ENCODE data around the gene CD34.

The CD34 gene

DNA sequence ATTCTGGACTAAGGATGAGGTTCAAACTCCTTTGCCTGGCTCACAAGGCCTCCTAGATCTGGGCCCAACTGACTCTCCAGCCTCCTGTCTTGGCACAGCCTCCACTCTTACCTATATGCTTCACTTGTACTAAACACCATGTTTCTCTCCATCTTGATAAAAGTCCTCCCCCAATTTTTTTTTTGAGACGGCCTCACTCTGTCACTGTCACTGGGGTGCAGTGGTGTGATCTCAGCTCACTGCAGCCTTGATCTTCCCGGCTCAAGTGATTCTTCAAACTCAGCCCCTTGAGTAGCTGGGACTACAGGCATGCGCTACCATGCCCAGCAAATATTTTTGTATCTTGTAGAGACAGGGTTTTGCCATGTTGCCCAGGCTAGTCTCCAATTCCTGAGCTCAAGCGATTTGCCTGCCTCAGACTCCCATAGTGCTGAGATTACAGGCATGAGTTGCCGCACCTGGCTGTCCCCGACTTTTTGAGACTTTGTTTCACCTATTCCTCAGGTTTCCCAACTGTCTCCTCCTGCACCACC is 39.7 kb downstream of the CD34 start:
- no peak for DNase-seq

- DNase-seq: no peak
These were observed 40.5 kb downstream of the CD34 start for GRCh38 chr1:207870306-207871031.

DNA sequence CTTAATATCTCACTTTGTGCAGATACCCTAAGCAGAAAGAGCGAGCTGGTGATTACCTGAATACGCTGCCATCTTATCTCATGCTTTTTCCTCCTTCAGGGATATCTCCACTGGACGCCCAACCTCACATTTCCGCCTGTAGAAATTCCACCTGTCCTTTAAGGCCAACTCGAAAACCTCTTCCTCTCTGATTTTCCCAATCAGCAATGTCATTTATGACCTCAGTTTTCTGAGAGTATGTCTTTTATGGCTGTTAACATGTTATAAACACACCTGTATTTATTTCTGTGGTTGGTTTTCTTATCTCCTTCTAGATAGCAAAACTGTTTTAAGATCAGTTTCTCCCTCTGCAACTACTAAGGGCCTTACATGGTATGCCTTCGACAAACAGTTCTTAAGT is 41.1 kb downstream of the CD34 start:
- no peak for DNase-seq

DNA sequence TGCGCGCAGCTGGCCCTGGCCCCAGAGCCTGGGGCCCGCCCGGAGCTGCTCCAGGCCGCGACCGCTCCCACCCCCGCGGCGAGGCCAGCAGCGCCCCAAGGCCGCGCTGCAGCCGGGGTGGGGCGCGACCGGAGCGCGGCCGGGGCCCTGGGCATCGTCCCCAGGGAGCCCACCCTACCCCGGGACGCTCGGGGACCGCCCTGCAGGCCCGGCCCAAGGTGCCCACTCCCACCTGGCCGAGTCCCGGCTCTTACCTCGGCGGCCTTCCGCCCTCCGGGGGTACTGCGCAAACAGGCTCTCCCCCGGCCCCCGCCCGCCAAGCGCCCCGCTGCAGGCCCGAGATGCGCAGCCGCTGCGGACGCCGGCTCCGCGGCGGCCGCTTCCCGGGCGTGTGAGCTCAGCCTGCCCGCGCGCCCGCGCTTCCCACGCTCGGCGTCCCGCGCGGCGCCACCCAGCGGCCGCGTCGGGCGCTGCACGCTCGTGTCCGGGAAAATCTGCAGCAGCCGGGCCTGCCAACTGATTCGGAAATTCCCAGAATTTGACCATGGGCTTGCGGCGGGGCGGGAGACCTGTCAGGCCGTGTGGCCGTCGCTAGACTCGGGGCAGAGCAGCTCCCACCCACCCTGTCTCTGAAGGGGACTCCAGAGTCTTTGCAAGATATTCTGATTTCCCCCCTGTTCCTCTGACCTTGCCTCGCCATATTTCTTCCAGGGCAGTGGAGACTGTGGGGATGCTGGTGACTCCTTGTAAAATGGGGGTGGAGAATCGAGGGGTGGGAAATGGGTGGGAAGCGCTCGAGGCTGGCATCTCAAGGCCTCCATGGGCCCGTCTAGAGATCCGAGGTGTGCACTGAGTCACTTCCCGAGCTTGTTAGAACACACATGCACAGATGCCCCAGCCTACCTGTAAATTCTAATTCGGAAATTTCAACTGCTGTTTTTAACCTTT is 41.9 kb downstream of the CD34 start:
- DNase-seq: peak; percentile 92

DNA sequence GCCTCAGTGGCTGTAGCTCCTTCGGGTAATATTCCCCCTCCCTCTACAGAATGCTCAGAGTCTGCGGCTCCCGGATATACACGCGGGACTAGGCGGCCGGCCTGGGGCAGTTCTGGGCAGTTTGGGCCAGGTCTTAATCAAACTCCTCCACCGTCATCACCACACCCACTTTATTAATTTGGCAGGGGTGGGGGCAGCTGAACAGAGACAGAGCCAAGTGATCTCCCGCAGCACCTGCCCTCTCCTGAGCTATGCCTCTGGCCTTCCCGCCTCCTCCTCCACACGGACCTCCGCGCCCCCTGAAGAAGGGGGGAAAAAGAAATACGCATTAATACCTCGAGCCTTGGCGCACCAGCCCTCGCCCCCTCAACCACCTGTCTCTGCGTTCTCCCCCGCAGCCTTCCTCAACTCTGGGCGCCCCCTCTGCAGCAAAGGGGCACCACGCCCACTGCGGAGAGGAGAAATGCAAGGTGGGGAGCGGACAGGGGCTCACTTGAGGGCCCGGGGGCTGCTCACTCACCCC is 42.6 kb downstream of the CD34 start:
- DNase-seq: peak; percentile 51

DNA sequence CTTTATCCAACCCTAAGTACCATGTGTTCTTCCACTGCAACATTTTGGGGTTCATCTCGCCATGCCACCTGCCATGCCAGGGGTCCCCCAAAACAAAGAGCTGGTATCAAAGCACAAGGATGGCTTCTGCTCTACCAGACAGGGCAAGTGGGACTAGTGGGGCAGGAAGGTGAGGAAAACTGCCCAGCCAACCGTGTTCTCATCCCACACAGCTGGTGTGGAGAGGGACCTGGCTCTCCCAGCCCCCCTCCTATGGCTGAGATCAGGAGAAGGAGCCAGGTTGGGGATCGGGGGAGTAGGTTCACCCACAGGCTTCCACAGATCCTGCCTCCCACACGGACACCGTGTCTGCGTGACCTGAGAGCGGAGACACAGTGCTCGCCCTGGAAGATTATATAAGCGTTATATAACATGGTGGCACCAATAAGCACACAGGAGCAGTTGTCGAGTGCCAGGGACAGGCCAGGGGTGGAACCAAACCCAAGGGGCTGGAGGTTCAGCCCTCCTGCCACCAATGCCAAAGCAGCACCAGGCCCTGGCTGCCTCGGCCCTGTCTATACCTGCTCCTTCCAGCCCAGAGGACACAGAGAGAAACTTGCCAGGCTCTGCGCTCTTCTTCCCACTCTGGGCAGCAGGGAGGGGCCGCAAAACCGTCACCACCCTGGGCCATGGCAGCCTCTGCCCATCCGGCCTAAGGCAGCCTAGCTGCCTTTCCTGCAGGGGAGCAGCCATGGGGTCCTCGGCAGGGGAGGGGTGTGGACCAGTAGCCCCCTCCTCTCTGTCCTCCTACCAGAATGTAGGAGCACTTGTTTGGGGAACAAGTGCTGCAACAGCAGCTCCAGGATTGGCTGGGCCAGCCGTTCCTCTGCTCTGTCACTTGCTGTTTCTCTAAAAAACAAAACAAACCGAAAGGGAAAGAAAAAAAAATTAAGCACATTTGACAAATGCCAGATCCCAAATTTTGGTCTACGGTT is 43.5 kb downstream of the CD34 start:
- DNase-seq: no peak

GRCh38 chr1:207866471-207867135 is 44.3 kb downstream of the CD34 start:
- peak; percentile 50 for DNase-seq

- no peak for DNase-seq
These were observed 46.9 kb downstream of the CD34 start for GRCh38 chr1:207863893-207864535.

- DNase-seq: no peak
These were observed 48.6 kb downstream of the CD34 start for GRCh38 chr1:207862241-207862787.

GRCh38 chr1:207861442-207862177 is 49.3 kb downstream of the CD34 start:
- no peak for DNase-seq

DNA sequence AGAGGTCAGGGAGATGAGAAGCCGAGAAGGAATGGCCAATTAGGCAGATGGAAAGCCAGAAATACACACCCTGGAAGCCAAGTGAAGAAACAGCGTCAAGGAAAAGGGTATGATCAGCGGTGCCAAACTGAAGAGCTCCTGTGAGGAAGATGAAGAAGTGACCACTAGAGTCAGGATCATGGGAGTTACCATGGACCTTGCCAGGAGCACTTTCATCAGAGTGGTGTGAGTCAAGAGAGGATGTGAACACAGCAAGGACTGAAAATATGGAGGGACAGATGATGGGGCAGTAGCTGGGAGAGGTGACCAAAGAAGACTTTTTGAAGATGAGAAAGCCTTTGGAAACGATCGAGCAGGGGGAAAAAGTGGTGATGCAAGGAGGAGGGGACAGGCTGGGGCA is 50.4 kb downstream of the CD34 start:
- no peak for DNase-seq

DNA sequence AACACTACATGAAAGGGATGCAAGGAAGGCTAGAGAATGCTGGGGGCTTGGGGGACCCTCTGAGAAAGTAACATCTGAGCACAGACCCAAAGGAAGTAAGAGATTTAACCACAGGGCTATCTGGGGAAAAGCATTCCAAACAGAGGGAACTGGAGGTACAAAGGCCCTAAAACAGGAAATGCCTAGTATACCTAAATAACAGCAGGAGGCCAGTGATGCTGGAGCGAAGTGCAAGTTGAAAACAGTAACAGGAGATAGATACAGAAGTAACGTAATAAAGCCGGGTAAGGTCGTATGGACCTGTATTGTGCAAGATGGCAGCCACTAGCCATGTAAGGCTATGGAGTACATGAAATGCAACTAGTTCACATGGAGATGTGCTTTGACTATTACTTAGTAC is 52.1 kb downstream of the CD34 start:
- DNase-seq: no peak

DNA sequence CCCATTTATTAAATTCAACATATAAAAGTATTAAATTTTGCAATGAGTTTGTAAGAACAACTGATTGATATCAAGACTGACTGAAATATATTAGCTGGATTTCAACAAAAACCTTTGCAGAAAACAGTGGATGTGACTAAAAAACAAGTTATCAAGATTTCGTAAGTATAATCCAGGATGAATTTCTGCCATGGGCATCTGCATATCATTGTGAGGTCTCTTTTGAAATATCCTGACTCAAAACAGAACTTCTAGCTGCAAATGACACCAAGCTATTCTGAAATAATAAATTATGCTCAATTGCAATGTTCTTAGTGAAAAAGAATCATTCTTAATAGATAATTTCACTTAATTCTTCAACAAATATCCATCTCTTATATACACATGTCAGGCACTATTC is 52.6 kb downstream of the CD34 start:
- DNase-seq: no peak

- DNase-seq: no peak
These were observed 53.5 kb downstream of the CD34 start for GRCh38 chr1:207857447-207857846.

GRCh38 chr1:207856276-207857023 is 54.5 kb downstream of the CD34 start:
- no peak for DNase-seq

- no peak for DNase-seq
These were observed 56.9 kb downstream of the CD34 start for GRCh38 chr1:207854001-207854400.

DNA sequence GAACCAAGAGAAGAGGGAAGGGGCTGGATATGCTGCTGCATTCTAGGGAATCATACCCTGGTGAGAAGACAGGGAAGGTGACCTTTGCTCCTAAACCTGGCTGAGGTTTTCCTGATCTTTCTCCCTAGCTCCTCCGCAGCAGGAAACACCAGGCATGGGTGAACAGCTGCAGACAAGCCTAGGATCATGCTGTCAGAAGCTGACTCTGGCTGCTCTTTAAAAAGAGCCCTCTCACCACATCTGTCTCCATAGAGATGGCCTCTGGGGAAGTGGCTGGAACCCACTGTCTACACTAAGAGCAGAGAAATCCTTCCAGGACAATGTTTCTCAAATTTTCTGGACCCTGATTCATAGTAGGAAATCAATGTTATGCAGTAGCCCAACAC is 57.6 kb downstream of the CD34 start:
- DNase-seq: no peak

- DNase-seq: no peak
These were observed 58.2 kb downstream of the CD34 start for GRCh38 chr1:207852576-207853371.

DNA sequence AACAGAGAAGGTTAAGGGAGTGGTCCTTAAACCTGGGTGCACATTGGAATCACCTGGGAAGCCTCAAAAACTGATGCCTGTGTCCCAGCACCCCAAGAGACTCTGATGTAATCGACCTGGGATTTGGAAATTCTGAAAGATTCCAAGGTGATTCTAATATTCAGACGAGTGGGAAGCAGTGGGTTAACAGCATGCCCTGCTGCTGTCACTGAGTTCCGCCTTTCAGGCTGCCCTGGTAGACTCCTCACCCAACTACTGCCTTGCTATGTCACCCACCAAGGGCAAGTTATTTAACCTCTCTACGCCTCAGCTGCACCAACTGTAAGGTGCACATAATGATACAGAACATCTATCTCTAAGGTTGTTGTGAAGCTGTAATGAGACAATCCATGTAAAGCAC is 59.2 kb downstream of the CD34 start:
- no peak for DNase-seq
